Activated T-cell treated with anti-CD3 and anti-CD28 coated beads, Interleukin-2, amount 50 U/mL, for 4 hours (primary cell): ENCODE data around the gene LTBR. TPM values are rescaled to one million over a fixed set of nuclear protein-coding genes. Genes with fewer than 3 reads are reported as not detected.

ENCODE experiments used
- ATAC-seq, 2 donors: fragments of 200-7000 bp; cut with Tn5 transposase; one replicate each; pipeline ENCODE4 v1.10.0; 2021
- DNase-seq: peaks from one replicate; pipeline ENCODE4 v3.0.0-alpha.2; 2020
- H3K27me3 Mint-ChIP-seq: one replicate; pipeline ENCODE4 v1.8.0; 2021; ENCODE audit warnings: low read depth, mixed read lengths
- H3K36me3 Mint-ChIP-seq: one replicate; pipeline ENCODE4 v1.8.0; 2022; ENCODE audit warnings: mixed read lengths; ENCODE audit not compliant: insufficient read depth
- H3K4me1 Mint-ChIP-seq: one replicate; pipeline ENCODE4 v1.8.0; 2021; ENCODE audit warnings: low read depth, mixed read lengths
- H3K4me3 Mint-ChIP-seq: one replicate; pipeline ENCODE4 v1.8.0; 2021; ENCODE audit warnings: mild to moderate bottlenecking, moderate library complexity, mixed read lengths
- H3K9me3 Mint-ChIP-seq: one replicate; pipeline ENCODE4 v1.8.0; 2021; ENCODE audit warnings: mixed read lengths
- total RNA-seq, 3 donors: library from RNA; stranded (reverse); gene quantifications; one replicate each; pipeline ENCODE4 v1.2.1, GENCODE V29; 2021

LTBR gene
- total RNA-seq, 3 donors from 2014 or later = 1.0 to 2.8 (median 1.3) TPM

DNA sequence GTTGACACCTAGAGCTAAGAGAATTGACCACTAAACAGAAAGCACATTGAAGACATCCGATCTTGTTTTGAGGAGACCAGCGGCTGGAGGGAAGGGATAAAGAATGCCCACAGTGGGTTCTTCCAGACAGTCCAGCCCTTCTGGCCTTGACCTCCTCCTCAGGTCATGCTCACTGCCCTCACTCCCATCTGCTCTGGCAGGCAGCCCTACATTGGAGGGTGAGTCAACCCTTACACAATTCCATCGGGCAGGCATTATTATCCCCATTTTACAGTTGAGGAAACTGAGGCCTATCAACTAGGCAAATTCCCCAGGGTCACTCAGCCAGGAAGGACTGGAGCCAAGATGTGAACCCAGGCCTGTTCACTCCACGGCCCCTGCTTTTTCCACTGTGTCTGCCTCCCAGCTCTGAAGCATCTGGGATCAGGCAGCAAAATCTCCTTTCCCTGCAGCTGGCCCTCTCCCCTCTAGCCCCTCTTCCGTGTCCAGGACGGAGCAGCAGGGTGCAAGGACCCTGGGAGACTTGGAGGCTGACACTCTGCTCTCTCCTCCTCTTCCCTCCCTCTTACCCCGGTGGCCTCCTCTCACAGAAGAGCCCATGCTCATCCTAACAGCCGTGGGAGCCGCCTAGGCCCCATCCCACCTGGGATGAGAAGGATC is 13.9 kb upstream of the LTBR start:
- no peak for ATAC-seq
- no peak overlapping the region for H3K4me3 Mint-ChIP-seq

DNA sequence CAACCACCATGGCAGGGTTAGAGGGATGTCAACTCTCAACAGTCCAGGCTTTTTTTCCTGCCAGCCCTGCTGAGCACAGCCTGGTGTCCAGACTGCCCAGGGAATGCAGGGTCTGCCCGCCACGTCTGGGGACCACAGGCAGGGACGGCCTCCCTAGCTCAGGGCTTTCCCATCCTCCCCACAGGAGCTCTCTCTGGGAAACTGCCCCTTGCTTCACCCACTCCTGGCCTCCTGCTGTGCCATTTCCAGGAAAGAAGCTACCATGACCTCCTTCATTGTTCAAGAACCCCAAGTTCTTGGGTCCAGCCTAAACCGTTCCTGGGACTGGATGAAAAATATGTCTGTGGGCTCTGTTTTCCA is 13.4 kb upstream of the LTBR start:
- no peak for DNase-seq
- Mint-ChIP-seq H3K4me3 (no peak overlapping the region), H3K9me3 (no peaks in the 10 kb centered on the region), H3K4me1 (peaks cover 18% of the 10 kb centered on the region), H3K27me3 (peaks cover 2% of the 10 kb centered on the region), H3K36me3 (no peaks in the 10 kb centered on the region)
- no peak for ATAC-seq

More for the DNA sequence above, 13.9 kb upstream of the LTBR start:
- H3K4me1 Mint-ChIP-seq = peaks cover 18% of the 10 kb centered on the region
- no peaks in the 10 kb centered on the region for H3K36me3 Mint-ChIP-seq
- no peak for DNase-seq
- H3K27me3 Mint-ChIP-seq = peaks cover 2% of the 10 kb centered on the region
- no peaks in the 10 kb centered on the region for H3K9me3 Mint-ChIP-seq

DNA sequence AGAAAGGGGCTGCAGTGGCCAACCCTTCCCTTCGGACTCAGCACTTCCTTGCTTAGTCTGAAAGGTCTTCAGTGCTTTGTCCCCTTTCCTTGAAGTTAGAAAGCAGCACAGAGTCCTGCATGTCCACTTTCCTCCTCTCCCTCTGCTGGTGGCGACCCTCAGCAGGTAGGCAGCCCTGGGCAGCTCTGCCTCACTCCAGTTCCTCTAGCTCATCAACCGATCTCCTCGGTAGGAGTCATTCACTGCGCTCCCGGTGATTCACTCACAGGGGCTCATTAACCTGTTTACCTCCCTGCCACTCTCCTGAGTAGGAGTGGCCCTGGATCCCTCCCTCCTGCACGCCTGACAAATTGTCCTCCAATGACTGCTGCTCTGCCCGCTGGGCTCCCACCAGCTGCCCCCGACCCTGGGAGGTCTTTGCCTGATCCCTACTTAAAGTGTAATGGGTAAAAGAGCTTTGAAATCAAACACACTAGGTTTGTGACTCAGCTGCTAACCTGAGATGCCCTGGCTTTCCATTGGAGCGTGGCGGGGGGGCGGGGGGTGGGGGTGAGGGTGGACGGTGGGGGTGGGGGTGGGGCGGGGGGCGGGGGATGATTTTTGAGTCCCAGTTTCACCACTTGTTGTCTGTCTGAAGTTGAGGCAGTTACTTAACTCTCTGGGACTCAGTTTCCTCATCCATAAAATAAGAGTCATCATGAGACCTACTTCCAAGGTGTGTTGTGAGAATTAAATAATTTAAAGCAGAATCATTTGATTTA is 12.8 kb upstream of the LTBR start:
- ATAC-seq (no peak), DNase-seq (no peak)
- no peaks in the 10 kb centered on the region for H3K36me3 Mint-ChIP-seq
- peaks cover 24% of the 10 kb centered on the region for H3K4me1 Mint-ChIP-seq
- H3K9me3 Mint-ChIP-seq = no peaks in the 10 kb centered on the region
- H3K27me3 Mint-ChIP-seq = peaks cover 2% of the 10 kb centered on the region
- H3K4me3 Mint-ChIP-seq = no peak overlapping the region

DNA sequence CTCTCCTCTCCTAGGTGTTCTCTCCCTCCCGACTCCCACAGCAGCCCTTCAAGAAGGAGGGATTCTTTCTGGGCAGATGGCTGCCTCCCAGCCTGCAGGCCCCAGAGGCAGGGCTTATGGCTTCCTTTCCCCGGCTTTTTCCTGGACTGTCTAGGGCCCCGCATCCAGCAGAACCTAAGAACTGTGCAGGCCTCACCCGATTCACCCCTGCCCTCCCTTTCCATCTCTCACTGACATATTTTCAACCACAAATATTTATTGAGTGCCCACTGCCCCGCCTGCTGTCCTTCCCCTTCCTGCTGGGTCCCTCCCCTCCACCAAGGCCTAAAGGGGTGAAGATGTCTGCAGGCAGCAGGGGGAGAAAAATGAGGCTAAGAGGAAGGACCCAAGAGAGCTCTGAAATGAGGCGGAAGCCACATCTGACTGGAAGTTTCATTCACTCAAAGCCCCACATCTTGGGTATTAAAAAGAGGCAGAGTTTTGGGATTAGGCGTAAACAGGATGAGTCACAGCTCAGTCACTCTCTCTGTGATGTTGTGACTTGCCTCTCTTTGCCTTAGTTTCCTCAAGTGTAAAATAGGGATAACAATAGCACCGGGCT is 11.5 kb upstream of the LTBR start:
- peak; percentile 54 to 70 for ATAC-seq
- H3K9me3 Mint-ChIP-seq = no peaks in the 10 kb centered on the region
- H3K27me3 Mint-ChIP-seq = peaks cover 2% of the 10 kb centered on the region
- no peaks in the 10 kb centered on the region for H3K36me3 Mint-ChIP-seq
- H3K4me1 Mint-ChIP-seq = peaks cover 33% of the 10 kb centered on the region
- DNase-seq = no peak
- no peak overlapping the region for H3K4me3 Mint-ChIP-seq

DNA sequence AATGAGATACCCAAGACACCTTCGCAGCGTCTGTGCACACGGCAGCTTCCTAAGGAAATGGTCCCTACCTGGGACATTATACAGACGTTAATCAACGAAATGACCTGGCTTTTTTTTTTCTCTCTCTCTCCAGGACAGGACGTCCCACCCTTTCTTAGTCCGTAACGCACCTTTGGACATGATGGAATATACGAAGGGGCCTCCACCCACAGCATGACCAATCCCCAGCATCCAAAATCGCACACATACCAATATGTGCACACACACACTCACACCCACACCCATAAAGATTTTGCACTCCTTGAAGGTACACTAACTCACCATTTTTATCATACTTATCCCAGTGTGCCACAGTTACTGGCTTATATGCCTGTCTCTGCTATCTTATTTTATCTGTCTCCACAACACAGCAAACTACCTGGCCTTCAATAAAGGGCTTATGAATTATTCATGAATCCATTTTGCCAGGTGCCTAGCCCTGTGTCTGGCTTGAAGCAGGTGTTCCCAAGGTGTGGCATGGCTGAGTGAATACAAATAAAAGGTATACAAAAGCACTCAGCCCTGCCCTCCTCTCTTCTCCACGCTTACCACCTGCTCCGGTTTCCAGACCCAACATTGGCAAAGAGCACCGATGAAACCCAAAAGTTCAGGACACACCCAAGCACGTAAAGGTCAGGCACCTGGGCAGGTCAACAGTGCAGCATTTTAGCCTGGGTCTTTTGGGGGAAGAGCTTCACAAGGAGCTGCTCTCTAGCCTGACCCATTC is 10.8 kb upstream of the LTBR start:
- Mint-ChIP-seq H3K4me1 (peaks cover 30% of the 10 kb centered on the region), H3K27me3 (peaks cover 2% of the 10 kb centered on the region), H3K9me3 (no peaks in the 10 kb centered on the region), H3K4me3 (no peak overlapping the region), H3K36me3 (no peaks in the 10 kb centered on the region)
- no peak for ATAC-seq
- no peak for DNase-seq

DNA sequence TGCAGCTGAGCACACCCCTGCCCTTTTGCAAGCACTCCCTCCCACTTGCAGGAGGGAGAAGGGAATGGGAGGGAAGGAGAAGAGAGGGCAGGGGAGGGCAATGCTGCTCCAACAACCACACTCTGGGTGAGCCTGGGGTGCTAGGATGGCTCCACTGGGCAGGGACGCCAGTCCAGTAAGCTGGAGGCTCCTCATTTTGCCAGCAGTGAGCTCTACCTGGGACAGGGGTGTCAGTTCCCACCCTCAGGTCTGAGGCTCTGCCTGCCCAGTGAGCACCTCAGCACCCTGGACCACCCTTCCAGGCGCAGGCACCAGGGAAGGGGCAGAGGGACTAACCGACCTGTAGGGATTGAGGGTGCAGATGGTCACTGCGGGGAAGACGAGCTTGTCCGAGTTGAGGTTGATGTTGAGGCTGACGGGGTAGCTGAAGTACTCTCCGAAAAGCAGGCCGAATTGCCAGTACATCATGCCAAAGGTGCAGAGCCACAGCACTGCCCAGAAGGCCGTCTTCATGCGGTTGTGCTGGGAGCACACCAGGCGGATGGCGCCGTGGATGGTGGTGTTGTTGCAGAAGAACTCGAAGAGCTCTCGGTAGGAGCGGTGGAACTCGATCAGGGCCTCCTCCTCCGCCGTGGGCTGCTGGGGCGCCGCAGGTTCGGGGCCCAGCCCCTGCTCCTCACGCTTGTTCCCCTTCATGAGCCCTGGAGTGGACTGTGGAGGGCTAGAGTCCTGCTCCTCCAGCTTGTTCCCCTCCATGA is 9.8 kb upstream of the LTBR start:
- Mint-ChIP-seq H3K36me3 (no peaks in the 10 kb centered on the region), H3K9me3 (no peaks in the 10 kb centered on the region), H3K27me3 (peaks cover 2% of the 10 kb centered on the region), H3K4me3 (no peak overlapping the region), H3K4me1 (peaks cover 29% of the 10 kb centered on the region)
- DNase-seq = no peak
- no peak for ATAC-seq

DNA sequence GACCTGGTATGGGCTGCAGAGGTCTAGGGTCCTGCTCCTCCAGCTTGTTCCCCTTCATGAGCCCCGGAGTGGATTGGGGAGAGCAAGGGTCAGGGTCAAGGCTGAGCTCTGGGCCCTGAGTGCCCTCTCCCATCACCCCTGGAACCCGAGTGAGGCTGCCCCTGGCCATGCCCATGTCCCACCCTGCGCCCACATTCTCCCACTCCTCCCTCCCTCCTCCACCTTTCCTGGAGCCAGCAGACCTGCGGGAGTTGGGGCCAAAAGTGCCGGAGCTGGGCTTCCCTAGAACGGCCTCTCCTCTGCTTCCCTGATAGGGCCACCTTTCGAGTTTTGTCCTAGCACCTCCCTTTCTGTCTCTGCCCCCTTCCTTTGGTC is 9.2 kb upstream of the LTBR start:
- Mint-ChIP-seq H3K9me3 (no peaks in the 10 kb centered on the region), H3K27me3 (peaks cover 2% of the 10 kb centered on the region), H3K4me3 (no peak overlapping the region), H3K36me3 (no peaks in the 10 kb centered on the region), H3K4me1 (peaks cover 29% of the 10 kb centered on the region)
- ATAC-seq (no peak), DNase-seq (no peak)

DNA sequence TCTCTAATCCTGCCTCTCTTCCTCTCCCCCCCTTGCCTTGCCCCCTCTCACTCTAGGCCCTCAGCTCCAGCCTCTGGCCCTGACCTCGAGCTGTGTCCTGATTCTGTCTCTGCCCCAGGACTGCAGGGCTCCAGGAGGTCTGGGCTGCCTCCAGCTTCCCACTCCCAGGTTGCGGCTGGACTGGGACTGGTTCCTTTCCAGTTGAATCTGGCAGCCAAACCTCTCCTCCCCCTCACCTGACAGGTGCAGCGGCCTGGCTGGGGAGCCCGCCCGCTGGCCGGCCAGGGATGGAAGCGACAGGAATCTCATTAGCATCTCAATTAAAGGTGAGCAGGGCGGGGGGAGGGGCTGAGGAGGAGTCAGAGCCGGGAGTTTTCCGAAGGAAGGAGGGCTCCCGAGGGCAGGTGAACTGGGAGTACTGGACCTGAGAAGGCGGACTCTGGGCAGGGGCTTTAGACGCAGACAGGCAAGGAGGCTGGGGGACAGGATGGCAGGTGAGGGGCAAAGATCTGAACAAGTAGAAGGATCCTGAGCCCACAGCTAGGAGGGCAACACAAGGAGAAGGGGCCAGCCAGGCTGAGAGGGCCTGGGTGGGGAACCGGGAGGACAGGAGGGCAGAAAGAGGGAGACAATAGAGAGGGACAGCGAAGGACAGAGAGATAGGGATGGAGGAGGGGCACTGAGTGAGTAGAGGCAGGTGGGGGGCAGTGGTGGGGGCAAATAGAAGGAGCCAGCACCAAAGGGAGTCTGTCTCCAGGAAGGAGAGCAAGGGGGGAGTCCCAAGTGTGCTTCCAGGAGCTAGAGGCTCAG is 8.5 kb upstream of the LTBR start, which contains the start of gene SCNN1A:
TSS of gene SCNN1A (minus strand) at position 295 of the 810 bp plus-strand sequence. CDS start 780 bp downstream, outside the sequence.
- Mint-ChIP-seq H3K9me3 (no peaks in the 10 kb centered on the region), H3K27me3 (peaks cover 2% of the 10 kb centered on the region), H3K4me3 (peak within 1 kb of the TSS; percentile 50), H3K36me3 (no peaks in the 10 kb centered on the region), H3K4me1 (peaks cover 29% of the 10 kb centered on the region)
- no peak for DNase-seq
- no peak for ATAC-seq

DNA sequence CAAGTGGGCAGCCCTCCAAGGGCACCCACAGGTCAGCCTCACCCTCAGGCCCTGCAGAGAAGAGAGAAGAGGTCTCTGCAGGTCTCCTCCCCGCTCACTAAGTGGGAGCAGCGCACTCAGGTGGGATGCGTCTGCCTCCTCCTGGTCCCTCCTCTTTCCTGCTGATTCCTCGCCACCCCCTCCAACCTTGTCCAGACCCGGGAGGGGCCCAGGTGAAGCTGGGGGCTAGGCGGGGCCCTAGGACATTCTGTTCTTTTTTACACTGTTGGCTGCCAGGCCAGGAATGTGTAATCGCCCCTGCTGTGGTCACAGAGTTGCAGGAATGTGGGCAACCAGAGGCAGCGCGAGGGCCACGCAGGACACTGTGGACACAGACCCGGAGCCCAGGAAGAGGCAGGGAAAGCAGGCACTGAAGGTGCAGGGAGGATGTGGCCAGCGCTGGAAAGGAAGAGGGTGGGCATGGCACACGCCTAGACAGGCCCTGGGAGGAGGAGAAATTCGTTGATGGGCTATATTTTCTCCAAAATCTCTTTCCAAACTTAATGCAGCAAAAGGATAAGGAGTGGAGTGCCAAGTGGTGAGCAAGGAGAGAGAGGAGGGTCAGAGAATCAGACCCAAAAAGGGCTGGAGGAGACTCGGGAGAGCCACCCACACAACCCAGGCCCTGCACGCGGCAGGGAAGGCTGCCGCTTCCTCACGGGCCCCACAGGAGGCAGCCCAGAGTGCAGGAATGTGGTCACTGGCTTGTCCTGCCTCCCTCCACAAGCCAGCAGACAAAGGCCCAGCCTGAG is 7.7 kb upstream of the LTBR start:
- H3K9me3 Mint-ChIP-seq = no peaks in the 10 kb centered on the region
- peak overlapping the region; percentile 50 for H3K4me3 Mint-ChIP-seq
- H3K4me1 Mint-ChIP-seq = peaks cover 26% of the 10 kb centered on the region
- peaks cover 6% of the 10 kb centered on the region for H3K27me3 Mint-ChIP-seq
- no peaks in the 10 kb centered on the region for H3K36me3 Mint-ChIP-seq
- DNase-seq (no peak), ATAC-seq (peak; percentile 32 to 44)

DNA sequence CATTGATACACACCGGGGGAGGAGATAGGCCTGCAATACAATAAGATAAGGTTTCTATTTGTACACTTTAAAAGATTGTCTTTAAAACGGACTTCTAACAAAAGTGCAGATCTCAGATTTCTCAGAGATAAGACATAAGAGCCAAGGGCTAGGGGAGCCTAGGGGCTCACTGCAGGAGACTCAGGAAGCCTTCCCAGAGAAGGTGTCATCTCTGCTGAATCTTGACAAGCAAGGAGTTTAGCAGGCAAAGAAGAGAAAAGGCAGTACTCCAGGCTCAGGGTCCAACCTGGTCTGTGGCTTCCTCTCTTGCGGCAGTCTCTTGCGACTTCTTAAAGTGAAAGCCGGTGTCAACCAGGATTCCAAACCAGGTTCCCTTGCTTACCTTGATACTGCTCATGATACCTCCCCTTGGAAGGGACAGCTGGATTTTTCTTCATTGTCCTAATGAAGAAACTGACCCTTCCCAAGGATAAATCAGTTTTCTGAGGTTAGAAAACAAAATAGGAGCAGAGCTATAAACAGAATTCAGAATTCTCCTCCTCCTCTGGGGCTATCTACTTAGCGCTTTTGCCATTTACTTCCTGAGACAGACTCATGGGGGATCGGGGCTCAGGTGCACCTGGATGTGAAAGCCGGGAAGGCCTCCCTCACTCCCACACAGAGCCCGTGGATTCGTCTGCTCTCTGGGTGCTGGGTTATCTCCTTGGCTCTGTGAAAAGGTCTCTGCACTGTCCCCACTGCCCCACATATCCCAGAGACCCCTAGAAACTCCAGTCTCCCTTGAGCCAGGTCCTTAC is 6.9 kb upstream of the LTBR start:
- peaks cover 14% of the 10 kb centered on the region for H3K27me3 Mint-ChIP-seq
- DNase-seq (no peak), ATAC-seq (peak; percentile 28 to 42)
- peaks cover 26% of the 10 kb centered on the region for H3K4me1 Mint-ChIP-seq
- H3K4me3 Mint-ChIP-seq = peak overlapping the region; percentile 50
- no peaks in the 10 kb centered on the region for H3K36me3 Mint-ChIP-seq
- no peaks in the 10 kb centered on the region for H3K9me3 Mint-ChIP-seq

DNA sequence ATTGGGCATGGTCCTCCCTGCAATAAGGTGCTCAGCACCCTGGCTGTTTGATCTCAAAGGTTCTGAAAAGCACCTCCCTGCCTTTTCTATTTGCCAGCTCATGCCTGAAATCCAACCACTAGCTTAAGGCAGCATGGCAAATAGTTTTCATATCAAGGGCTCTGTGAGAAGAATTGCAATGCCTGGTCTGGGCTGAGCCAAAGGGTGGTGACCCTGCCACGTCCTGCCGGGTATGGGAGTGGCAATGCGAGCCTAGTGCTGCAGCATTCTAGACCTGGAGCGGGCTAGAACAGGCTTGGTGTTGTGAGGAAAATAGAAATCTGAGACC is 6.3 kb upstream of the LTBR start:
- H3K4me1 Mint-ChIP-seq = peaks cover 24% of the 10 kb centered on the region
- H3K36me3 Mint-ChIP-seq = no peaks in the 10 kb centered on the region
- no peaks in the 10 kb centered on the region for H3K9me3 Mint-ChIP-seq
- no peak for DNase-seq
- H3K4me3 Mint-ChIP-seq = no peak overlapping the region
- no peak for ATAC-seq
- peaks cover 18% of the 10 kb centered on the region for H3K27me3 Mint-ChIP-seq
